Kidney epithelial cell (primary cell): Measurements from ENCODE around the gene ABLIM3. TPM values are rescaled to one million over a fixed set of nuclear protein-coding genes. Genes with fewer than 3 reads are reported as not detected.

Source experiments
- DNase-seq: peaks from one replicate; pipeline ENCODE4 v3.0.0-alpha.2; 2010; ENCODE audit warnings: low read depth
- H3K27me3 ChIP-seq: 2 replicates; pipeline ENCODE4 v1.6.0; 2011; ENCODE audit warnings: low read length; ENCODE audit not compliant: control insufficient read depth, insufficient read depth
- H3K36me3 ChIP-seq: 2 replicates; pipeline ENCODE4 v1.5.1; 2011; ENCODE audit warnings: low read length; ENCODE audit not compliant: control insufficient read depth, insufficient read depth
- H3K4me3 ChIP-seq: 2 replicates; pipeline ENCODE4 v1.5.1; 2011; ENCODE audit warnings: low read depth, mild to moderate bottlenecking, control low read depth, low read length
- CTCF ChIP-seq: IDR thresholded peaks from 2 replicates; pipeline ENCODE4 v1.5.1; 2011; ENCODE audit warnings: mild to moderate bottlenecking, moderate library complexity, low read length, control low read depth, inconsistent platforms; ENCODE audit not compliant: insufficient read depth, poor library complexity, severe bottlenecking
- total RNA-seq: library from RNA; depleted of rRNA; stranded (reverse); fragments of >200 nt; gene quantifications from 2 replicates; pipeline ENCODE4 v1.2.3, GENCODE V29; 2015

Gene ABLIM3
- total RNA-seq, 1 donor from 2014 or later: 35.2 TPM

- Histone ChIP-seq H3K4me3 (no peak overlapping the region), H3K27me3 (no peaks in the 10 kb centered on the region), H3K36me3 (no peaks in the 10 kb centered on the region)
- DNase-seq: no peak
- no peak for TF ChIP-seq CTCF
Measured at GRCh38 chr5:149108651-149109280, 32.5 kb upstream of the ABLIM3 start.

- no peak for TF ChIP-seq CTCF
- Histone ChIP-seq H3K4me3 (no peak overlapping the region), H3K36me3 (no peaks in the 10 kb centered on the region), H3K27me3 (no peaks in the 10 kb centered on the region)
- DNase-seq: no peak
Measured at GRCh38 chr5:149110406-149110805, 30.9 kb upstream of the ABLIM3 start.

- no peak for DNase-seq
- Histone ChIP-seq H3K27me3 (no peaks in the 10 kb centered on the region), H3K36me3 (no peaks in the 10 kb centered on the region), H3K4me3 (no peak overlapping the region)
- no peak for TF ChIP-seq CTCF
Measured at GRCh38 chr5:149113669-149114068, 27.6 kb upstream of the ABLIM3 start.

GRCh38 chr5:149114403-149115312 lies 26.6 kb upstream of the ABLIM3 start:
- peak; percentile 81 for TF ChIP-seq CTCF
- no peaks in the 10 kb centered on the region for H3K27me3 ChIP-seq
- H3K4me3 ChIP-seq: no peak overlapping the region
- DNase-seq: no peak
- no peaks in the 10 kb centered on the region for H3K36me3 ChIP-seq

GRCh38 chr5:149117970-149118369 lies 23.3 kb upstream of the ABLIM3 start:
- no peaks in the 10 kb centered on the region for H3K27me3 ChIP-seq
- TF ChIP-seq CTCF: no peak
- no peak for DNase-seq
- no peaks in the 10 kb centered on the region for H3K36me3 ChIP-seq
- H3K4me3 ChIP-seq: no peak overlapping the region
